AG09309 (cell line): Measurements from ENCODE around the gene DOCK11.

Source experiments
- DNase-seq: peaks from one replicate; pipeline ENCODE4 v3.0.0-alpha.2; 2010; ENCODE audit warnings: low read depth
- H3K4me3 ChIP-seq: 2 replicates; pipeline ENCODE4 v1.5.1; 2011; ENCODE audit warnings: mild to moderate bottlenecking, low read depth, low read length, moderate library complexity; ENCODE audit not compliant: control insufficient read depth
- TF ChIP-seq, protein P1 (sequence below): IDR thresholded peaks from 2 replicates; pipeline ENCODE4 v1.5.1; 2011; ENCODE audit warnings: mild to moderate bottlenecking, low read depth, low read length, inconsistent platforms; ENCODE audit not compliant: insufficient read depth, control insufficient read depth; ENCODE audit errors: missing control alignments

The DOCK11 gene

DNA sequence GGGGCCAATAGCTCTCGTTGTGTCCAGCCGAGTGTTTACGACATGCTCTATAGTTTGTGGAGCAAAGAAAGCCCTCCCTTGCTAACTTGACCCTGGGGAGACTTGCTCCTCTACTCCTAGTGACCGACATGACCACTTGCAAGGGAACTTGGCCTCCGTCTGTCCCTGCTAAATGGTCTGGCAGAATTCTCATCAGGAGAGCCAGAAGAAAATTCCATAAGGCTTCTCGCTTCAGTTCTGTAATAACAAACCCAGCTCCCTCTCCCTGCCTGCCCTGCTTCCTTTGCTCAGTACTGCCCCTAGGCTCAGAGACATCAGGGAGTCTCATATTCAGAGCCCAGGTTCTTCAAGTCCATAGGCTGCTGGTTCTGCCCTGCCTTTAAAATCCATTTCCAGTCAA lies 13.0 kb downstream of the DOCK11 start:
- DNase-seq = no peak
- TF ChIP-seq, protein P1, sequence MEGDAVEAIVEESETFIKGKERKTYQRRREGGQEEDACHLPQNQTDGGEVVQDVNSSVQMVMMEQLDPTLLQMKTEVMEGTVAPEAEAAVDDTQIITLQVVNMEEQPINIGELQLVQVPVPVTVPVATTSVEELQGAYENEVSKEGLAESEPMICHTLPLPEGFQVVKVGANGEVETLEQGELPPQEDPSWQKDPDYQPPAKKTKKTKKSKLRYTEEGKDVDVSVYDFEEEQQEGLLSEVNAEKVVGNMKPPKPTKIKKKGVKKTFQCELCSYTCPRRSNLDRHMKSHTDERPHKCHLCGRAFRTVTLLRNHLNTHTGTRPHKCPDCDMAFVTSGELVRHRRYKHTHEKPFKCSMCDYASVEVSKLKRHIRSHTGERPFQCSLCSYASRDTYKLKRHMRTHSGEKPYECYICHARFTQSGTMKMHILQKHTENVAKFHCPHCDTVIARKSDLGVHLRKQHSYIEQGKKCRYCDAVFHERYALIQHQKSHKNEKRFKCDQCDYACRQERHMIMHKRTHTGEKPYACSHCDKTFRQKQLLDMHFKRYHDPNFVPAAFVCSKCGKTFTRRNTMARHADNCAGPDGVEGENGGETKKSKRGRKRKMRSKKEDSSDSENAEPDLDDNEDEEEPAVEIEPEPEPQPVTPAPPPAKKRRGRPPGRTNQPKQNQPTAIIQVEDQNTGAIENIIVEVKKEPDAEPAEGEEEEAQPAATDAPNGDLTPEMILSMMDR = no peak
- no peak overlapping the region for H3K4me3 ChIP-seq

DNA sequence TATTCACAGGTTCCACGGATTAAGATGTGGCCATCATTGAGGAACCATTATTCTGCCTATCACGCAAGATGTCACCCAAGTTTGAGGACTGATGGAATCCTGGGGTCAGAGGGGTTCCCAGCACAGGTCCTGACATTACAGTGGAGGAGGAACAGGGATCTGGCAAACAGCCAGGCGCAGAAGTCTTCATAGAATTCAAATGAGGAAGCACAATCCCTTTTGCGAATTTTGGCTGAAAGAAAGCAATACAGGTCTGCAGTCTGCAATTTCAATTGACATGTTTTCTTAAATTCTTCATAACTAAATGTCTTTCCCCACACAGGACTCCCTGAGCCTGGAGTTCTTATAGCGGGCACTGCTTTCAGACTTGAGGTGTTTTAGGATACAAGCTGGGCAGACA lies 14.5 kb downstream of the DOCK11 start:
- H3K4me3 ChIP-seq = no peak overlapping the region
- TF ChIP-seq, protein P1 = no peak

GRCh38 chrX:118513120-118513898 lies 17.7 kb downstream of the DOCK11 start:
- TF ChIP-seq, protein P1 = no peak
- no peak overlapping the region for H3K4me3 ChIP-seq
- DNase-seq = no peak

More for the DNA sequence above, 14.5 kb downstream of the DOCK11 start:
- no peak for DNase-seq

- DNase-seq = no peak
- TF ChIP-seq, protein P1 = no peak
- no peak overlapping the region for H3K4me3 ChIP-seq
These were observed 24.0 kb downstream of the DOCK11 start for GRCh38 chrX:118519411-118520215.

GRCh38 chrX:118520216-118521206 lies 24.9 kb downstream of the DOCK11 start:
- no peak overlapping the region for H3K4me3 ChIP-seq
- TF ChIP-seq, protein P1 = no peak
- DNase-seq = no peak

GRCh38 chrX:118521435-118521834 lies 25.8 kb downstream of the DOCK11 start:
- TF ChIP-seq, protein P1 = no peak
- no peak overlapping the region for H3K4me3 ChIP-seq
- peak; percentile 45 for DNase-seq
